ENCODE measurements around the gene GPSM1.
"Not testable (repeated sequence)": the region's sequence is repeated elsewhere in the genome, so short reads cannot be mapped to it uniquely, and the experiment has no call there.

Gene GPSM1

DNA sequence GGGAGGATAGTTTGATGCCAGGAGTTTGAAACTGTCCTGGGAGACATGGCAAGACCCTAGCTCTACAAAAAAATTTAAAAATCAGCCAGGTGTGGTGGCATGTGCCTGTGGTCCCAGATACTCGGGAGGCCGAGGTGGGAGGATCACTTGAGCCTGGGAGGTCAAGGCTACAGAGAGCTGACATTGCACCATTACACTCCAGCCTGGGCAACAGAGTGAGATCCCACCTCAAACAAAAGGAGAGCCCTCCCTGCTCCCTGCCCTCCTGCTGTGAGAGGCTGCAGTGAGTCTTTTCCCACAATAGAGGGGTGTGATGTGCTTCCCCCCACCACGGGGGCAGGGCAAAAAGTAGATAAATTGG is 13.3 kb upstream of the GPSM1 start:
- Mint-ChIP-seq H3K36me3 (peaks cover 3% of the 10 kb centered on the region), H3K27ac (no peak overlapping the region), H3K27me3 (no peaks in the 10 kb centered on the region), H3K9me3 (peaks cover 25% of the 10 kb centered on the region), H3K4me3 (no peak overlapping the region), H3K4me1 (no peaks in the 10 kb centered on the region)
- DNase-seq, result no peak
- CTCF ChIA-PET, result no interaction called here

DNA sequence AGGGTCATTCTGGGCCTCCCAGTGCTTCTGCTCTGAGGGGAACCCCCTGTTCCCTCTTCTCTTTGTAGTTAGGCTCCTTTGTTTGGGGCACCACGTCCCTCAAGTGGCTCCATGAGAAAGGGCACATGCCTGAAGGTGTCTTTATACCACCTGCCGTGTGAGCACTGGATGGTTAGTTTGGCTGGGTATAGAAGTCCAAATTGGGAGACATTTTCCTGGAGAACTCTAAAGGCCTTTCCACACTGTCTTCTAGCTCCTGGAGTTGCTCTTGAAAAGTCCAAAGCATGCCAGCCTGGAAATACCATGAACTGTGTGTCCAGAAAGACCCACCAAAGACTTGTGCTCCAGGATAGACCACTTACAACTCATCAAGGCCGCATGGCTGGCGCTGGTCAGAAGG is 12.4 kb upstream of the GPSM1 start:
- Mint-ChIP-seq H3K27me3 (no peaks in the 10 kb centered on the region), H3K4me1 (no peaks in the 10 kb centered on the region), H3K27ac (no peak overlapping the region), H3K9me3 (peaks cover 25% of the 10 kb centered on the region), H3K4me3 (no peak overlapping the region), H3K36me3 (peaks cover 3% of the 10 kb centered on the region)
- CTCF ChIA-PET, result no interaction called here
- DNase-seq, result no peak

DNA sequence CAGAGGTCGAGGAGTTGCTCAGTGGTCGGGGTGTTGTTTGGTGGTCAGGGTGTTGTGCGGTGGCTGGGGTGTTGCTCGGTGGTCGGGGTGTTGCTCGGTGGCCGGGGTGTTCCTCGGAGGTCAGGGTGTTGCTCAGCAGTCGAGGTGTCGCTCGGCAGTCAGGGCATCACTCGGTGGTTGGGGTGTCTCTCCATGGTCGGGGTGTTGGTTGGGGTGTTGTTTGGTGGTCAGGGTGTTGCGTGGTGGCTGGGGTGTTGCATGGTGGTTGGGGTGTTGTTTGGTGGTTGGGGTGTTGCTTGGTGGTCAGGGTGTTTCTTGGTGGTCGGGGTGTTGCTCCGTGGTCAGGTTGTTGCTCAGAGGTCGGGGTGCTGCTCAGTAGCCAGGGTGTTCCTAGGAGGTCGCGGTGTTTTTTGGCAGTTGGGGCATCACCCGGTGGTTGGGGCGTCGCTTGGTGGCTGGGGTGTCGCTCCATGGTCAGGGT is 11.0 kb upstream of the GPSM1 start:
- CTCF ChIA-PET, result no interaction called here
- H3K27me3 Mint-ChIP-seq, result peaks cover 1% of the 10 kb centered on the region
- H3K9me3 Mint-ChIP-seq, result peaks cover 25% of the 10 kb centered on the region
- no peak overlapping the region for H3K4me3 Mint-ChIP-seq
- H3K27ac Mint-ChIP-seq, result no peak overlapping the region
- H3K36me3 Mint-ChIP-seq, result peaks cover 3% of the 10 kb centered on the region
- no peaks in the 10 kb centered on the region for H3K4me1 Mint-ChIP-seq
- DNase-seq, result no peak

DNA sequence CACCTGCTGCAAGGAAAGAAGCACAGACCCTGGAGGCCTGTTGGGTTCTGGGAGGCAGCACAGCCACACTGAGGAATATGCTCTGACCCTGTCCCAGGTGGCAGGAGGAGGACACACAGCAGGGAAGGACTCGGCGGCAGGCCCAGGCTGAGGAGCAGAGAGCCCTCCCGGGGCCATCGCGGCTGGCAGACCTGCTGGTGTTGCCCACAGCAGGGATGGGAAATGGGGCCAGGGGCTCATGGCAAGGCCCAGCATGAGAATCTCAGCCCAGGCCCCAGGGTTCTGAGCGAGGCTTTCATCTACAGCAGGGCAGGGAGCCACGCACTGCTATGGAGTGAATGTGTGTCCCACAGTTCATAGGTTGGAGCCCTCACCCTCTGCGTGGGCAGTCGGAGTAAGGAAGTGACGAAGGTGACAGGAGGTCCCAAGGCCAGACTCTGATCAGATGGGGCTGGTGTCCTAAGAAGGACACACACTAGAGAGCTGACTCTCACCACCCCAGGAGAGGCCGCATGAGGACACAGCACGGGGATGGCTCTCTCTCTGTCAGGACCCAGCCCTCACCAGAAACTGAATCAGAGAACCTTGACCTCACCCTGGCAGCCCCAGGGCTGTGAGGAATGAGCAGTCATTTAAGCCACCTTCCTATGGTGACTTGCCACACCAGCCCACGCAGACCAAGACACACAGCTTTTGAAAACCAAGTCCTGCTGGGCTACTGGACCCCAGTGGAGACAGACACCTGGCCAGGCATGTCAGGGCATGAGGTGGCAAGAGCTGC is 10.3 kb upstream of the GPSM1 start:
- peaks cover 25% of the 10 kb centered on the region for H3K9me3 Mint-ChIP-seq
- H3K36me3 Mint-ChIP-seq, result peaks cover 3% of the 10 kb centered on the region
- H3K27me3 Mint-ChIP-seq, result peaks cover 9% of the 10 kb centered on the region
- no peak overlapping the region for H3K4me3 Mint-ChIP-seq
- no peak for DNase-seq
- no peak overlapping the region for H3K27ac Mint-ChIP-seq
- H3K4me1 Mint-ChIP-seq, result no peaks in the 10 kb centered on the region
- CTCF ChIA-PET, result no interaction called here

DNA sequence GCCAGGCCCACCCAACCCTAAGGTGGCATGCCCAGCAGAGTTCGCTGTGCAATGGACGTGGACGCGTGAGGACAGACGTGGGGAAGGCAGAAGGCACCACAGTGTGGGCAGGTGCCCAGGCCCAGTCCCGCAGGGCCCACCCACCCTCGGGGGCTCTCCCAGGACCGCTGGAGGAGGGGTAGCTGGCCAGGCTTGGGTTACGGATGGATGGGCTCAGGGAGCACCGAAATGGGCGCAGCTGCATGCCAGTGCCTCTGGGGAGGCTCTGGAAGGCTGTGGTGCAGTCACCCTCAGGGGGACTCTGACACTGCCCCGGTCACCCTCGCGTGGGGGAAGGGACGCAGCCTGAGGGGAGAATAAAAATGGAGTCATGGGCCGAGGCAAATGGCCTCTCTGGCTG is 9.6 kb upstream of the GPSM1 start:
- Mint-ChIP-seq H3K27me3 (peaks cover 14% of the 10 kb centered on the region), H3K36me3 (peaks cover 3% of the 10 kb centered on the region)

DNA sequence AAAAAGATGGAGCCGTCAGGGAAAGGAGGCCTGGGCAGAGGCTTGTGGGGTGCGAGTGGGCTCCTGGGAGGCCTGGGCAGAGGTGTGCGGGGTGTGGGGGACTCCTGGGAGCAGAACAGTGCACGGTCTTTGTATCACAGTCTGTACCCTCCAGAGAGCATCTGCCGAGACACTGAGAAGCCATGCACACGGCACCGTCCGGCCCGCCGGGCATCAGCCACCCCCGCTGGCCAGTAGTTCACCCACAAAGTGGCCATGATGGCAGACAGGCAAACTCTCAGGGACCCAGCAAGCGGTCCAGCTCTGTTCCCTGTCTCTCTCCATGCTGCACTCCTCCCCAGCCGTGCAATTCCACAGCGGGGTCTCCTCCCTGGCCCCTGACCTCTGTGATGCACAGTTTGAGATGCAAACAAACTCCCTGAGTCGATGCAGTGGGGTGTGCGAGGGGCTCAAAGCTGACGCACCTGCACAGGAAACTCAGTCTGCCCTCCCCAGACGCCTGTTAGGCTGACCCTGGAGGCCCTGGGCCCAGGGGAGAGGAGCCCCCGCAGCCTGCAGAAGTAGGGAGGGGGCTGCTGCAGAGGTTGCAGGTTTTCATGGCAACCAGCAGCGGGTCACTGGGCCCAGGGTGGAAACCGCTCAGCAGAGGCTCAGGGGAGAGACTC is 9.1 kb upstream of the GPSM1 start:
- CTCF ChIA-PET, result no interaction called here
- H3K9me3 Mint-ChIP-seq, result peaks cover 25% of the 10 kb centered on the region
- H3K27ac Mint-ChIP-seq, result no peak overlapping the region
- no peak for DNase-seq
- H3K4me3 Mint-ChIP-seq, result no peak overlapping the region
- H3K36me3 Mint-ChIP-seq, result peaks cover 3% of the 10 kb centered on the region
- no peaks in the 10 kb centered on the region for H3K4me1 Mint-ChIP-seq
- peaks cover 19% of the 10 kb centered on the region for H3K27me3 Mint-ChIP-seq

More for the DNA sequence above, 9.6 kb upstream of the GPSM1 start:
- CTCF ChIA-PET, result no interaction called here
- no peaks in the 10 kb centered on the region for H3K4me1 Mint-ChIP-seq
- no peak for DNase-seq
- no peak overlapping the region for H3K27ac Mint-ChIP-seq
- peaks cover 25% of the 10 kb centered on the region for H3K9me3 Mint-ChIP-seq
- no peak overlapping the region for H3K4me3 Mint-ChIP-seq

DNA sequence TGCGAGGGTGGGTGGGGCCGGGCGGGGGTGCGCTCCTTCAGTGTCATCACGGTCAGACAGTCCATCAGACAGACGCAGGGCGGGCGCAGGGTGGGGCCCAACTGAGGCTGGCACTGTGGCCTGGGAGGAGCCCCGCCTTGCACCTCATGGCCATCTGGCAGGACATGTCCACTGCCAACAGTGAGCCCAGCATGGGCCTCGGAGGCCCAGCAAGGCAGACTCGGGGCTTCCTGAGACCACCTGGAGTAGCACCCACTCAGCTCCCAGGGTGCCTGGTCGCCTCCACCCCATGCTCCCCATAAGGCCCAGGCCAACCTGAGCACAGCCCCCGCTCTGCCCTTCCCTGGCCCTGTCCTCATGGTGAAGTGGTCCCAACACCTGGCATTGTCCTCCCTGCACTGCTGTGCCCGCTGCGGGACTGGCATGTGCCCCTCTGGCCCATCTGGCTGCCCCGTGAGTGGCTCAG is 8.5 kb upstream of the GPSM1 start:
- no peak for DNase-seq
- H3K27me3 Mint-ChIP-seq, result peaks cover 25% of the 10 kb centered on the region
- CTCF ChIA-PET, result no interaction called here

DNA sequence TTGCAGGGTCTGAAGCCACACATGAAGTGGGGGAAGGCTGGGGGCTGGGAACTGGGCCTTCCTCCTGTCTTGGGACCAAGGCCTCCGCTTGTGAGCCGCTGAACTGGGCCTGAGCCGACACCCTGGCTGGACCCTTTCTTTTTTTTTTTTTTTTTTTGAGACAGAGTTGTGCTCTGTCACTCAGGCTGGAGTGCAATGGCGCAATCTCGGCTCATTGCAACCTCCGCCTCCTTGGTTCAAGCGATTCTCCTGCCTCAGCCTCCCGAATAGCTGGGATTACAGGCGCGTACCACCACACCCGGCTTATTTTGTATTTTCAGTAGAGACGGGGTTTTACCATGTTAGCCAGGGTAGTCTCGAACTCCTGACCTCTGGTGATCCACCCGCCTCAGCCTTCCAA is 8.1 kb upstream of the GPSM1 start:
- H3K36me3 Mint-ChIP-seq, H3K27ac Mint-ChIP-seq, CTCF ChIA-PET, H3K4me1 Mint-ChIP-seq, DNase-seq, H3K4me3 Mint-ChIP-seq: not testable (repeated sequence)
- peaks cover 29% of the 10 kb centered on the region for H3K27me3 Mint-ChIP-seq
- H3K9me3 Mint-ChIP-seq, result peaks cover 25% of the 10 kb centered on the region

More for the DNA sequence above, 8.5 kb upstream of the GPSM1 start:
- H3K4me1 Mint-ChIP-seq, result no peaks in the 10 kb centered on the region
- H3K36me3 Mint-ChIP-seq, result peaks cover 3% of the 10 kb centered on the region
- H3K4me3 Mint-ChIP-seq, result no peak overlapping the region
- peaks cover 25% of the 10 kb centered on the region for H3K9me3 Mint-ChIP-seq
- no peak overlapping the region for H3K27ac Mint-ChIP-seq

DNA sequence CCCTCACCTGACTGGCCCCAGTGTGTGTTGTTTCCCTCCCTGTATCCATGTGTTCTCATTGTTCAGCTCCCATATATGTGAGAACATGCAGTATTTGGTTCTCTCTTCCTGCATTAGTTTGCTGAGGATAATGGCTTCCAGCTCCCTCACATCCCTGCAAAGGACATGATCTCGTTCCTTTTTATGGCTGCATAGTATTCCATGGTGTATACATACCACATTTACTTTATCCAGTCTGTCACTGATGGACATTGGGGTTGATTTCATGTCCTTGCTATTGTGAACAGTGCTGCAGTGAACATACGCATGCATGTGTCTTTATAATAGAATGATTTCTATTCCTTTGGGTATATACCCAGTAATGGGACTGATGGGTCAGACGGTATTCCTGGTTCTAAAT is 7.4 kb upstream of the GPSM1 start:
- H3K27ac Mint-ChIP-seq, H3K4me1 Mint-ChIP-seq, H3K4me3 Mint-ChIP-seq, CTCF ChIA-PET, DNase-seq, H3K36me3 Mint-ChIP-seq: not testable (repeated sequence)
- peaks cover 18% of the 10 kb centered on the region for H3K9me3 Mint-ChIP-seq
- H3K27me3 Mint-ChIP-seq, result peaks cover 32% of the 10 kb centered on the region

DNA sequence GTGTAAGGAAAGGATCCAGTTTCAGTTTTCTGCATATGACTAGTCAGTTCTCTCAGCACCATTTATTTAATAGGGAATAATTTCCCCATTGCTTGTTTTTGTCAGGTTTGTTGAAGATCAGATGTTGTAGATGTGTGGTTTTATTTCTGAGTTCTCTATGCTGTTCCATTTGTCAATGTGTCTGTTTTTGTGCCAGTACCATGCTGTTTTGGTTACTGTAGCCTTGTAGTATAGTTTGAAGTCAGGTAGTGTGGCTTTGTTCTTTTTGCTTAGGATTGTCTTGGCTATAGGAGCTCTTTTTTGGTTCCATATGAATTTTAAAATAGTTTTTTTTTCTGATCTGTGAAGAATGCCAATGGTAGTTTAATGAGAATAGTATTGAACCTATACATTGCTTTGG is 6.4 kb upstream of the GPSM1 start:
- H3K36me3 Mint-ChIP-seq, H3K4me3 Mint-ChIP-seq, H3K4me1 Mint-ChIP-seq, H3K9me3 Mint-ChIP-seq, H3K27ac Mint-ChIP-seq, DNase-seq: not testable (repeated sequence)
- CTCF ChIA-PET, result interaction anchor here (0.7 kb wide), 1 partner anchor 38 kb away, joined by 3 read pairs; no protein-coding TSS in a partner anchor
- H3K27me3 Mint-ChIP-seq, result peaks cover 42% of the 10 kb centered on the region

DNA sequence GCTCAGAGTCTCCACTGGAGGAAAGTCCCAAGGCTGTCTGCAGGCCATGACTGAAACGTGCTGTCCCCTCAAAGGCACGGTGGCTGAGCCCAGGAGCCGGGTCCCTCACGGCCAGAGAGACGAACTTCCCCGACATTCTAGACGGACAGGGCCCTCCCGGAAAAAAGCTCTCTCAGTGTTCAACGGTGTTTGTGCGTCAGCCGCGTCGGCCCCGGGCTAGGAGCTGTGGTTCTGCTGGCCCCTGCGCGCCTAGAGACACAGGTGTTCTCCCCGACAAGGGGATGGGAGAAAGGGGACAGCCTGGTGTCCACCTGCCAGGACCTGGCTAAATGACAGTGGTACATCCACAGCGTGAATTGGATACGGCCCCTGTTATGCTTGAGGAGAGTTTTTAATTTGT is 5.8 kb upstream of the GPSM1 start:
- Mint-ChIP-seq H3K9me3 (peaks cover 2% of the 10 kb centered on the region), H3K4me1 (no peaks in the 10 kb centered on the region), H3K27me3 (peaks cover 48% of the 10 kb centered on the region), H3K4me3 (no peak overlapping the region), H3K36me3 (no peaks in the 10 kb centered on the region), H3K27ac (no peak overlapping the region)
- no peak for DNase-seq
- CTCF ChIA-PET, result no interaction called here

DNA sequence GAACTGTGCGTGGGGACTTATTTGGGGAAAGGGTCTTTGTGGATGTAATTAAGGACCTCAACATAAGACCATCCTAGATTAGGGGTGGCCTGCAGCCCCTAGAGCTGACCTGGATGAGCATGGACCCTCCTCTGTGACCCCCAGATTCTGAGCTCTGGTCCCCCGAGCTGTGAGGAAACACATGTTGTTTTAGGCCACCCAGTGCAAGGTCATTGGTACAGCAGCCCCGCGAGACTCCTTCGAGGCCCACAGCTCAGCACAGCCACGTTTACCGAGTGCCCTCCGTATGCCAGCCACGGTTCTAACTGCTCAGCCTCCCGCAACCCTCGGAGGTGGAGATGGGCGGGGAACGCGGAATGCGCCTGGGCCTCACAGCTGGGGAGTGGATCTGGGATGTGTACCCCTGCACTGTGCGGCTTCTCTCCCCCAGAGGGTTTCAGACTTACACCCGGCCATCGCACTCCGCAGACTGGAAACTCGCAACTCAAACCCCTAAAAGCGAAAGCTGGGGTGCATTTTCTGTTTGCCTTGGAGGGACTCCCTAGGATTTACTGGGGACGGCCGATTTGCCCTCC is 4.5 kb upstream of the GPSM1 start:
- H3K27ac Mint-ChIP-seq, result no peak overlapping the region
- H3K36me3 Mint-ChIP-seq, result no peaks in the 10 kb centered on the region
- DNase-seq, result no peak
- no peaks in the 10 kb centered on the region for H3K9me3 Mint-ChIP-seq
- H3K27me3 Mint-ChIP-seq, result peaks cover 52% of the 10 kb centered on the region
- CTCF ChIA-PET, result interaction anchor here (1.4 kb wide), 1 partner anchor 10 kb away, joined by 4 read pairs; no protein-coding TSS in a partner anchor
- H3K4me3 Mint-ChIP-seq, result no peak overlapping the region
- no peaks in the 10 kb centered on the region for H3K4me1 Mint-ChIP-seq

DNA sequence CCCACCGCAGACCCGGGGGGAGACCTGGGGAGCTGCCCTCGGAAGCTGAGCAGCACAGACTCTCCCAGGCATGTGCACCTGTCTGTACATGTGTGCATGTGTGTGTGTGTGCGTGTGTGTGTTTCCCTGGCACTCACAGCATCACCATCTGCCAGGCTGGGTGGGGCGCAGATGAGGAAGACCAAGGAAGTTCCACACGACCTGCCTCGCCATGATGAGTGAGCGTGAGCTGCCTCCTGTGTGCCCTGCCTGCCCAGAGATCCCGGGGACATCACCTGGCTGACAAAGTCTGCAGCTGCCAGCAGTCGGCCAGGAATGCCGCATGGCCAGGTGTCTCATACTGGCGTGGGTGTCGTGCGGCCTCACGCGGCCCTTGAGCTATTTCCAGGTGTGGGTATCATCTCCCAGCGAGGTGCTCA is 4.0 kb upstream of the GPSM1 start:
- H3K36me3 Mint-ChIP-seq, result no peaks in the 10 kb centered on the region
- no peaks in the 10 kb centered on the region for H3K4me1 Mint-ChIP-seq
- no peak for DNase-seq
- no peak overlapping the region for H3K27ac Mint-ChIP-seq
- CTCF ChIA-PET, result interaction anchor here (1.3 to 1.4 kb wide), 2 partner anchors 11 to 12 kb away, joined by 3 to 4 read pairs; no protein-coding TSS in a partner anchor
- peaks cover 55% of the 10 kb centered on the region for H3K27me3 Mint-ChIP-seq
- no peak overlapping the region for H3K4me3 Mint-ChIP-seq
- no peaks in the 10 kb centered on the region for H3K9me3 Mint-ChIP-seq

DNA sequence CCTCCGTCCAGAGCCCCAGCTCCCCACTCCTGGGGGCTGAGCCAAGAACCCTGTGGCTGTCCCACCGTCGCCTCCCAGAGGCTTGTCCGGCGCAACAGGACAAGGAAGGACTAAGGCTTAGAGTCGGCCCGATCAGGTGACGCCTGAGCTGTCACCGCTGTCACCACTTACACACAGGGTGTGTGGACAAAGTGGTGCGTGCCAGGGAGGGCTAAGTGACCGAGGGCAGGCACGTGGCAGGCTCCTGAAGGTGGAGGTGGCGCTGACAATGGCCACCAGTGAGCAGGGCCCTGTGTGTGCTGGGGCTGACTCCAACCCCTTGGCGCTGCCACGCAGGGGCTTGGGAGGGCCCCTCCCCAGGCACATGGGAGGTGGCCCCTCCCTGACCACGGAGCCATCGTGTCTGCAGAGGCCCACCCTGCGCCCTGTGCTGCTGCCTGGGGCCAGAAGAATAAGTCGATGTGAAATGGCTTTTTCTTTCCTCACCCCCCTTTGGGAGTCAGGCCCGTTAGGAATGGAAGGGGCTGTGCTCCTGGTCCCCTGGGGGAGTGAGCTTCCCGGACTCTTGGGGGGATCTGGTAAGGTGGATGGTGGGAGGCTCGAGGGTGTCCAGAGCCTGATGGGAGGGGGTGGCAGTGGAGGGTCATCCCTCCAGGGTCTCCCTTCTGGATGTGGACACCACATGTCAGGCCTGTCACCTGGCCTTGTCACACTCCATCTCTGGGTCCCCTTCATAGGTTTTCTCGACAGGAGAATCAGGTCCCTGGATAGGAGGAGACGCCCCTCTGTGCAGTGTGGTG is 2.6 kb upstream of the GPSM1 start:
- Mint-ChIP-seq H3K4me1 (peaks cover 2% of the 10 kb centered on the region), H3K9me3 (no peaks in the 10 kb centered on the region), H3K27ac (no peak overlapping the region), H3K27me3 (peaks cover 61% of the 10 kb centered on the region), H3K4me3 (no peak overlapping the region), H3K36me3 (no peaks in the 10 kb centered on the region)
- CTCF ChIA-PET, result interaction anchor here (1.3 kb wide), 1 partner anchor 11 kb away, joined by 3 read pairs; no protein-coding TSS in a partner anchor
- DNase-seq, result no peak

Measured in activated naive CD4-positive, alpha-beta T cell treated with anti-CD3 and anti-CD28 coated beads, Interleukin-2, amount 10 ng/mL, durations not matched to agents 7 days and 5 days (primary cell).